CD14-positive monocyte (primary cell): ENCODE measurements around the gene RAB40A. TPM values are rescaled to one million over a fixed set of nuclear protein-coding genes. Genes with fewer than 3 reads are reported as not detected.

Source experiments
- DNase-seq, 3 donors: peaks; one replicate each; pipeline ENCODE4 v3.0.0-alpha.2; 2011 to 2022
- H2AFZ ChIP-seq: 2 replicates; pipeline ENCODE4 v1.6.0; 2012; ENCODE audit warnings: mild to moderate bottlenecking, low read depth, low read length, inconsistent platforms; ENCODE audit not compliant: insufficient read depth, poor library complexity, severe bottlenecking
- H3K27ac ChIP-seq, 2 donors: 1 replicate in 1 of 2; 2 replicates in 1 of 2; pipeline ENCODE4 v1.5.1; 2012 to 2013; ENCODE audit warnings: low read length in 2 of 2, control low read depth in 1 of 2, inconsistent platforms in 1 of 2, low read depth in 1 of 2, mild to moderate bottlenecking in 1 of 2
- H3K27me3 ChIP-seq, 2 donors: one replicate each; pipeline versions ENCODE4 v1.6.0 to v1.6.1; 2011 to 2013; ENCODE audit warnings: low read length in 2 of 2; ENCODE audit not compliant: control insufficient read depth in 2 of 2, insufficient read depth in 2 of 2
- H3K36me3 ChIP-seq, 2 donors: replicated peaks in 1 of 2; 1 replicate in 1 of 2; 2 replicates in 1 of 2; pipeline versions ENCODE4 v1.5.1 to v1.6.1; 2012 to 2013; ENCODE audit warnings: low read length in 2 of 2, control low read depth in 1 of 2, inconsistent platforms in 1 of 2, mild to moderate bottlenecking in 1 of 2; ENCODE audit not compliant: insufficient read depth in 2 of 2, control insufficient read depth in 1 of 2
- H3K4me1 ChIP-seq, 2 donors: 1 replicate in 1 of 2; 2 replicates in 1 of 2; pipeline versions ENCODE4 v1.5.1 to v1.6.1; 2012 to 2013; ENCODE audit warnings: low read length in 2 of 2, control low read depth in 1 of 2, inconsistent platforms in 1 of 2, mild to moderate bottlenecking in 1 of 2, moderate library complexity in 1 of 2; ENCODE audit not compliant: insufficient read depth in 2 of 2, control insufficient read depth in 1 of 2
- H3K4me2 ChIP-seq: replicated peaks from 2 replicates; pipeline ENCODE3; 2012; ENCODE audit warnings: low read length, moderate library complexity, mild to moderate bottlenecking; ENCODE audit not compliant: poor library complexity, severe bottlenecking; ENCODE audit errors: extremely low read depth
- H3K4me3 ChIP-seq, 3 experiments: fragments of 200-600 bp in 1 of 3; sonication (generic) in 1 of 3; replicated peaks in 1 of 3; 1 replicate in 2 of 3; 2 replicates in 1 of 3; pipeline ENCODE4 v1.5.1; 2011 to 2013; ENCODE audit warnings: low read length in 3 of 3, mild to moderate bottlenecking in 3 of 3, control low read depth in 2 of 3, low read depth in 2 of 3, inconsistent platforms in 1 of 3, moderate library complexity in 1 of 3
- H3K79me2 ChIP-seq: 2 replicates; pipeline ENCODE4 v1.6.0; 2012; ENCODE audit warnings: mild to moderate bottlenecking, control low read depth, inconsistent platforms, low read length, moderate library complexity; ENCODE audit not compliant: insufficient read depth
- H3K9ac ChIP-seq: 2 replicates; pipeline ENCODE4 v1.6.0; 2017; ENCODE audit warnings: low read length, mild to moderate bottlenecking; ENCODE audit not compliant: insufficient read depth, poor library complexity, severe bottlenecking
- H3K9me3 ChIP-seq, 2 donors: replicated peaks in 1 of 2; 1 replicate in 1 of 2; 2 replicates in 1 of 2; pipeline versions ENCODE4 v1.5.1 to v1.6.1; 2012 to 2013; ENCODE audit warnings: low read length in 2 of 2, control low read depth in 1 of 2; ENCODE audit not compliant: control insufficient read depth in 1 of 2, insufficient read depth in 1 of 2
- H4K20me1 ChIP-seq: 2 replicates; pipeline ENCODE4 v1.6.0; 2012; ENCODE audit warnings: mild to moderate bottlenecking, low read length, control low read depth, moderate library complexity; ENCODE audit not compliant: insufficient read depth
- H3K27ac Mint-ChIP-seq, 7 donors: one replicate each; pipeline ENCODE4 v1.8.0; 2020; ENCODE audit warnings: mild to moderate bottlenecking in 7 of 7, mixed read lengths in 7 of 7, moderate library complexity in 6 of 7, inconsistent platforms in 2 of 7
- H3K27me3 Mint-ChIP-seq, 3 donors: one replicate each; pipeline ENCODE4 v1.8.0; 2021 to 2022; ENCODE audit warnings: low read depth in 3 of 3, mild to moderate bottlenecking in 3 of 3, mixed read lengths in 3 of 3, moderate library complexity in 3 of 3, inconsistent platforms in 1 of 3
- H3K36me3 Mint-ChIP-seq, 2 donors: one replicate each; pipeline ENCODE4 v1.8.0; 2020; ENCODE audit warnings: mixed read lengths in 2 of 2, inconsistent platforms in 1 of 2, mild to moderate bottlenecking in 1 of 2
- H3K4me1 Mint-ChIP-seq: one replicate; pipeline ENCODE4 v1.8.0; 2020; ENCODE audit warnings: mild to moderate bottlenecking, mixed read lengths
- H3K4me3 Mint-ChIP-seq, 2 donors: one replicate each; pipeline ENCODE4 v1.8.0; 2020; ENCODE audit warnings: mild to moderate bottlenecking in 2 of 2, mixed read lengths in 2 of 2, moderate library complexity in 1 of 2
- H3K9me3 Mint-ChIP-seq, 7 donors: one replicate each; pipeline ENCODE4 v1.8.0; 2020 to 2022; ENCODE audit warnings: mixed read lengths in 7 of 7, mild to moderate bottlenecking in 6 of 7, moderate library complexity in 6 of 7, inconsistent platforms in 2 of 7
- CTCF ChIP-seq: fragments of 200-600 bp; IDR thresholded peaks from one replicate; pipeline ENCODE4 v1.8.0; 2022; ENCODE audit warnings: antibody characterized with exemption, mild to moderate bottlenecking
- WGBS: methylation state at CpG from one replicate; pipeline ENCODE4 v1.1.5; 2013; ENCODE audit warnings: missing lambda C conversion rate; ENCODE audit not compliant: insufficient coverage; 5-methylcytosine and 5-hydroxymethylcytosine counted together
- intact Hi-C, 2 donors: fragments of 100-400 bp; cut with micrococcal nuclease; formaldehyde crosslinking; loops; one replicate each; pipeline versions ENCODE4 v1.15.0 to v1.15.1; 2023
- polyA plus RNA-seq, 3 donors: library from polyadenylated mRNA; depleted of rRNA in 1 of 3; unstranded in 2 of 3; stranded (reverse) in 1 of 3; fragments of 300-500 nt in 2 of 3; fragments of >200 nt in 1 of 3; fragmentation: Illumina TruSeq in 2 of 3; gene quantifications; 1 replicate in 2 of 3; 2 replicates in 1 of 3; pipeline ENCODE4 v1.2.3, GENCODE V29; 2012 to 2021

RAB40A gene
- polyA plus RNA-seq, 3 donors: not detected

DNA sequence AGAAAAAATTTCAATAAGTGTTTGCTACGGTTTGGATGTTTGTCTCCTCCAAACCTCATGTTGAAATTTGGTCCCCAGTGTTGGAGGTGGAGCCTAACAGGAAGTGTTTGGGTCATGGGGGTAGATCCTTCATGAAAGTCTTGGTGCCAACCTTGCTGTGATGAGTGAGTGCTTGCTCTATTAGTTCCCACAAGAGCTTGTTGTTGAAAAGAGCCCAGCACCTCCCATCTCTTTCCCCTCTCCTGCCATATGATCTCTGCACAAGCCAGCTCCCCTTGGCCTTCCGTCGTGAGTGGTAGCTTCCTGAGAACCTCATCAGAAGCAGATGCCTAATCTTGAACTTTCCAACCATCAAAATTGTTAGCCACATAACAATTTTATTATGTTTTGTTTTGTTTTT is 10.3 kb upstream of the RAB40A start:
- no CpG with 5 or more reads among the region's 3 CpGs for WGBS
- H3K36me3 Mint-ChIP-seq: no peaks in the 10 kb centered on the region
- H3K9me3 Mint-ChIP-seq: no peaks in the 10 kb centered on the region

GRCh38 chrX:103524747-103525146 is 5.5 kb upstream of the RAB40A start:
- intact Hi-C loops: no loop called here
- Histone ChIP-seq H3K36me3 (no peaks in the 10 kb centered on the region), H3K27me3 (no peaks in the 10 kb centered on the region), H3K9me3 (no peaks in the 10 kb centered on the region), H3K79me2 (no peaks in the 10 kb centered on the region), H4K20me1 (no peaks in the 10 kb centered on the region), H3K4me3 (no peak overlapping the region), H3K9ac (no peak overlapping the region), H2AFZ (no peak overlapping the region), H3K4me1 (no peaks in the 10 kb centered on the region), H3K27ac (no peak overlapping the region), H3K4me2 (no peak overlapping the region)
- no peak for DNase-seq
- Mint-ChIP-seq H3K27ac (no peak overlapping the region), H3K4me3 (no peak overlapping the region), H3K36me3 (no peaks in the 10 kb centered on the region), H3K4me1 (no peaks in the 10 kb centered on the region), H3K9me3 (no peaks in the 10 kb centered on the region), H3K27me3 (peaks cover 0 to 9% (median 0%) of the 10 kb centered on the region in 3 donors)
- WGBS: no CpG with 5 or more reads among the region's 2 CpGs
- no peak for TF ChIP-seq CTCF

More for the DNA sequence above, 10.3 kb upstream of the RAB40A start:
- no peak overlapping the region for H3K4me3 ChIP-seq
- H3K9me3 ChIP-seq: no peaks in the 10 kb centered on the region
- no peaks in the 10 kb centered on the region for H4K20me1 ChIP-seq
- no peak overlapping the region for H3K27ac Mint-ChIP-seq
- H3K4me3 Mint-ChIP-seq: no peak overlapping the region
- H3K79me2 ChIP-seq: no peaks in the 10 kb centered on the region
- H2AFZ ChIP-seq: no peak overlapping the region
- no peak overlapping the region for H3K9ac ChIP-seq
- H3K27ac ChIP-seq: no peak overlapping the region
- H3K27me3 ChIP-seq: no peaks in the 10 kb centered on the region
- no peak for TF ChIP-seq CTCF
- H3K36me3 ChIP-seq: no peaks in the 10 kb centered on the region
- H3K4me1 Mint-ChIP-seq: peaks cover 4% of the 10 kb centered on the region
- intact Hi-C loops: no loop called here
- peaks cover 0 to 2% (median 0%) of the 10 kb centered on the region in 3 donors for H3K27me3 Mint-ChIP-seq
- peaks cover 3% of the 10 kb centered on the region in 2 donors for H3K4me1 ChIP-seq
- no peak for DNase-seq
- no peak overlapping the region for H3K4me2 ChIP-seq
